Astrocyte of the hippocampus (primary cell): ENCODE data around the gene FLACC1.
"Not testable (repeated sequence)": the region's sequence is repeated elsewhere in the genome, so short reads cannot be mapped to it uniquely, and the experiment has no call there.

ENCODE experiments used
- DNase-seq: peaks from one replicate; pipeline ENCODE4 v3.0.0; 2011; ENCODE audit warnings: low read depth, low spot score

FLACC1 gene

DNA sequence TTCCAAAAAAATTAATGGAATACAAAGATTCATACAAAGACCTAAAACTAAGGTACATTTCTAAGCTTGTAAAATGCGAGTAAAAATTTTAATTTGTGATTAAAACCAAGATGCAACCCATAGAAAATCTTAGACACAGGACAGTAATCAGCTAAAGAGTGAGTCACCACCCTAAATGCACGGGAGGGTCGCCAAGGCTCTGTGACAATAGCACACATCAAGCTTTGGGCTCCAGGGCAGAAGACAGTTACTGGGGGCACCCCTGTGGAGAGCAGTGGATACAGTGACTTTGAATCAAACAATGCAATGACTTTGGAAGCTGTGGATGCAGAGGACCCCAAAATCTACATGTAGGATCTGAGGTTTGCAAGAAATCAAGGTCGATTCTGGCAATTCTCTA, 7.5 kb downstream of the FLACC1 start:
- no peak for DNase-seq

DNA sequence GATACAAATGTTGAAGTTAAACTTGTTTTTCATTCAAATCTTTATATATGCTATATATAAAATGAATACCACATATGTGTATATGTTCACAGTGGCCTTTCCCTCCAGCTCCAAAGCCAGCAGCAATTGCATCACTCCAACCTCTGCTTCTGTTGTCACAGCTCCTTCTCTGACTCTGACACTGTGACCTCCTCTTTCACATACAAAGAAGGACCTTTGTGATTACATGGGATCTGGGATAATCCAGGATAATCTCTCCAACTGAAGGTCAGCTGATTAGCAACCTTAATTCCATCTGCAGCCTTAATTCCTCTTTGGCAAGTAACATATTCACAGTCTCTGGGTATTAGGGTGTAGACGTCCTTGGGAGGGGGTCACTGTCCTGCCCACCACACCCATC, 8.4 kb downstream of the FLACC1 start:
- DNase-seq, result no peak

GRCh38 chr2:201347138-201347537, 10.0 kb downstream of the FLACC1 start:
- no peak for DNase-seq

- no peak for DNase-seq
These were observed 11.4 kb downstream of the FLACC1 start for GRCh38 chr2:201345625-201346213.

GRCh38 chr2:201344663-201345366, 12.3 kb downstream of the FLACC1 start:
- no peak for DNase-seq

GRCh38 chr2:201343559-201343958, 13.6 kb downstream of the FLACC1 start:
- DNase-seq, result no peak

DNA sequence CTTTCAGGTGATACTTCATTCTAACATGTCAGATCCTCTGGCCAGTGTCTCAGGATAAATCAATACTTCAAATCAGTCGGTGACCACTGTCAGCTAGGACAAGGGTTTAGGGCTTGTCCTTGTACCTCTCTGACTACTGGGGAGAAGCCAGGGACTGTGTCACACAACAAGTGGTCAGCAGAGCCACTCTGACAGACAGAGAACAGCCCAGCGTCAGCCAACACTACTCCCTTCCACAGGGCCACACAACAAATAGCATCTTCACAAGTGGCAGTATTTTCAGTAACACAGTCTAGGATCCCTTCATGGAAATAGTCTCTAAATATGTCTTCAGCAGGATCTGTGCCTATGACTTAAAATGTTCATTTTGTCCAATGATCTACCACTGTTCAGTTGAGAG, 14.2 kb downstream of the FLACC1 start:
- no peak for DNase-seq

- DNase-seq, result no peak
These were observed 27.7 kb downstream of the FLACC1 start for GRCh38 chr2:201329409-201329808.

- DNase-seq, result no peak
These were observed 29.5 kb downstream of the FLACC1 start for GRCh38 chr2:201327678-201328077.

DNA sequence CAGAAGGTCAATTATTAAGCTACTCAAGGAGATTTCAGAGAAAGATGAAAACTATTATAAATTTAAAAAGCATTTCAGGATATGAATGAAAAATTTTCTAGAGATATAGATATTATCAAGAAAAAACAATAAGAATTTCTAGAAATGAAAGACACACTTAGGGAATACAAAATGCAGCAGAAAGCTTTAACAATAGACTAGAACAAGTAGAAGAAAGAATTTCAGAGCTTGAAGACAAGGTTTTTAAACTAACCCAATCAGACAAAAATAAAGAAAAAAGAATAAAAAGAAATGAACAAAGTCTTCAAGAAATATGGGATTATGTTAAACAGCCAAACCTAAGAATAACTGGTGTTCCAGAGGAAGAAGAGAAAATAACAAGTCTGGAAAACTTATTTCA, 34.4 kb downstream of the FLACC1 start:
- DNase-seq, result no peak

- DNase-seq, result no peak
These were observed 36.4 kb downstream of the FLACC1 start for GRCh38 chr2:201320701-201321100.

GRCh38 chr2:201320257-201320656, 36.9 kb downstream of the FLACC1 start:
- no peak for DNase-seq

- peak; percentile 4 for DNase-seq
These were observed 37.6 kb downstream of the FLACC1 start for GRCh38 chr2:201319511-201319910.

- no peak for DNase-seq
These were observed 43.8 kb downstream of the FLACC1 start for GRCh38 chr2:201313362-201313761.

DNA sequence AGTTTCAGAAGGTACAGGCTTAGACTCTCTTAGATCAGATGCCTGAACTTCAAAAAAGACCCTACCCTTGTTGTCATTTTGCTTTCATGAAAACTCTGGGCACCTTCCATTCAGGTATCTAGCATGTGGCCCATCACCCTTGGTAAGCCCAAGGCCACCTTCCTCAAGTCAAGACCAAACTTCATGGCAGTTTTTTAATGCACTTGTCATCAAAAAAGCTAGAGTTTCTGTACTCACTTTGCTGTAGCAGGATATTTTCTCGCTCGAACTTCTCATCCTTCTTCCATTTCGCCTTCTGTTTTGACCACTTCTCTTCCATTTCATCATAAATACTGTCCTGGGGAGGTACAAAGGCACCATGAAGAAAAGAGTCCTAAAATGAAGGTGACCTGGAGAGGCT, 48.2 kb downstream of the FLACC1 start:
- DNase-seq, result no peak

GRCh38 chr2:201307876-201308275, 49.3 kb downstream of the FLACC1 start:
- DNase-seq, result no peak

DNA sequence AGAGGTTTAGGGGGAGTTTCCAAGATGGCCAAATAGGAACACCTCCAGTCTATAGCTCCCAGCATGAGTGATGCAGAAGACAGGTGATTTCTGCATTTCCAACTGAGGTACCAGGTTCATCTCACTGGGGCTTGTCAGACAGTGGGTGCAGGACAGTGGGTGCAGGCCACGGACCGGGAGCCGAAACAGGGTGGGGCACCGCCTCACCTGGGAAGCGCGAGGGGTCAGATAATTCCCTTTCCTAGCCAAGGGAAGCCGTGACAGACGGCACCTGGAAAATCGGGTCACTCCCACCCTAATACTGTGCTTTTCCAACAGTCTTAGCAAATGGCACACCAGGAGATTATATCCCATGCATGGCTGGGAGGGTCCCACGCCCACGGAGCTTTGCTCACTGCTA, 57.2 kb downstream of the FLACC1 start:
- not testable (repeated sequence) for DNase-seq

- DNase-seq, result peak; percentile 37
These were observed 58.6 kb downstream of the FLACC1 start for GRCh38 chr2:201298462-201299052.

DNA sequence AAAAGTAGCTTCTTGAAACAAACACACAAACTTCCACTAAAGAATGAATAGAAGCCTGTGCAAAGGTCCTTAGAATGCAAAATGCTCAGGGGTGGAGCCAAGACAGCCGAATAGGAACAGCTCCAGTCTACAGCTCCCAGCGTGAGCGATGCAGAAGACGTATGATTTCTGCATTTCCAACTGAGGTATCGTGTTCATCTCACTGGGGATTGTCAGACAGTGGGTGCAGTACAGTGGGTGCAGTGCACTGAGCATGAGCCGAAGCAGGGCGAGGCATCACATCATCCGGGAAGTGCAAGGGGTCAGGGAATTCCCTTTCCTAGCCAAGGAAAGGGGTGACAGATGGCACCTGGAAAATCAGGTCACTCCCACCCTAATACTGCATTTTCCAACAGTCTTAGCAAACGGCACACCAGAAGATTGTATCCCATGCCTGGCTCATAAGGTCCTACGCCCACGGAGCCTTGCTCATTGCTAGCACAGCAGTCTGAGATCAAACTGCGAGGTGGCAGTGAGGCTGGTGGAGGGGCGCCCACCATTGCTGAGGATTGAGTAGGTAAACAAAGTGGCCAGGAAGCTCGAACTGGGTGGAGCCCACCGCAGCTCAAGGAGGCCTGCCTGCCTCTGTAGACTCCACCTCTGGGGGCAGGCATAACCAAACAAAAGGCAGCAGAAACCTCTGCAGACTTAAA, 66.5 kb downstream of the FLACC1 start:
- DNase-seq, result not testable (repeated sequence)

- no peak for DNase-seq
These were observed 71.6 kb downstream of the FLACC1 start for GRCh38 chr2:201285499-201285898.

DNA sequence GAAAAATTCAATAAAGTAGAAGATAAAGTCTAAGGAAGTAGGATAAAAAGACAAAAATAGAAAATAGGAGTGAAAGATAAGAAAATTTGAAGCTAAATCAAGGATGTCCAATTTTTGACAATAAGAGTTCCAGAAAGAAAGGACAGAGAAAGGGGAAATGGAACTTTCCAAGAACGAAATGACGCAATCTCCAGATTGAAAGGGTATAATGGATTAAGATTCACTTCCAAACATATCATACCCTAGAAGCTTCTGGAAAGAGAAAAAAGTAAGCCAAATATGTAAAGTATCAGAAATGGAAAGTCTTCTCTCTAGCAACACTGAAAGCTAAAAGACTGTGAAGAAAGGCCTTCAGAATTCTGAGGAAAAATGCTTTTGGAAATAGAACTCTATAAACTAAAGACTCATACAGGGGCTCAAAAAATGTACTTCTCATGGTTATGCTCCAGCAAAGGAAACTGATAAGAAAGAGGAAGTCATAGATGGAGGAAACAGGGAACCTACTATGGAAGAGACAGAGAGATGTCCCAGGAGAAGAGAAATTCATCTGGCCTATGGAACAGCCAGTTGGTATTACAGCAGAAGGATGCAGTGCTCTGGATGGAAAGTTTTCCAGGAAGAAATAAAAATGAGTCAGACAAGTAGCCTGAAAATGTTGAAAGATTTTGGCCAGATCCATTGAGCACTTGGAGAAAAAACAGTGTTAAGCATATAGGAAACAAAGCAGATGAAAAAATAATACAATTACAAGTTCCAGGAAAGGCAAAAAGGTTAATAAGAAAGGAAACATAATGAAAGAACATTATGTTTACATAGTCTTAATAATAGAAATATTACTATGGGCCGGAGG, 76.7 kb downstream of the FLACC1 start:
- no peak for DNase-seq

GRCh38 chr2:201279079-201279478, 78.1 kb downstream of the FLACC1 start:
- DNase-seq, result no peak
